ENCODE measurements around the gene DACH1.

Gene DACH1

DNA sequence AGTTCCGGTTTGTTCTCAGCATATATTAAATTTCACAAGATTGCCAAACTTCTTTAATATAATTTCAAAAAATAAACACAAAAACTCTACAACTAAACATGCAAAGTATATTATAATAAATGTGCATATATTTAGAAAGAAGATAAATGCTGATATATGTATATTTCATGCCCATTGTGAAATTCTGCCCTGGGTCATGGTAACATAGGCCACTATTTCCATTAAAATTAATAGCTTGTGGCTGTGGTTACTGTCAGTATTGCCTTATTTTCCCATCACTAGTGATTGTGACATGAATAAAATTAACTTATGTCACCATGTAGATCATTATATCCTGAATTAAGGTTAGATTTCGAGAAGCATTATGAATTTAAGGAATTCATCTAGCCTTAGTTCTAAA, 410.9 kb downstream of the DACH1 start:
- Histone ChIP-seq H3K18ac (ENCODE audit: low read length) (no peak overlapping the region), H4K5ac (ENCODE audit: low read length) (no peak overlapping the region), H3K4ac (ENCODE audit: low read depth, low read length) (no peak overlapping the region), H2AK5ac (ENCODE audit: low read length) (no peak overlapping the region), H2BK15ac (replicated peaks; ENCODE audit: low read depth) (no peak overlapping the region), H3K79me2 (ENCODE audit: control insufficient read depth, insufficient read depth, low read length) (no peaks in the 10 kb centered on the region), H3K79me1 (ENCODE audit: low read length) (no peaks in the 10 kb centered on the region), H3K4me3 (ENCODE audit: low read length) (no peak overlapping the region), H3K9ac (ENCODE audit: low read length) (no peak overlapping the region), H2BK5ac (ENCODE audit: low read length) (no peak overlapping the region), H3K36me3 (ENCODE audit: control insufficient read depth, insufficient read depth, low read length) (no peaks in the 10 kb centered on the region), H3K4me1 (ENCODE audit: control insufficient read depth, low read depth, low read length) (no peaks in the 10 kb centered on the region), H3K23ac (ENCODE audit: low read length) (no peak overlapping the region), H3K27me3 (ENCODE audit: insufficient read depth, low read length, poor library complexity) (no peaks in the 10 kb centered on the region), H3K27ac (ENCODE audit: low read depth, low read length) (no peak overlapping the region), H3K4me2 (ENCODE audit: low read length) (no peak overlapping the region), H4K8ac (ENCODE audit: low read depth, low read length) (no peak overlapping the region), H3K56ac (ENCODE audit: low read length) (no peak overlapping the region), H2BK120ac (ENCODE audit: low read depth, low read length) (no peak overlapping the region)
- 100% methylated on average over 1 of the region's 2 CpGs for WGBS (ENCODE audit: extremely low coverage, insufficient coverage, low lambda C conversion rate)
- DNase-seq: no peak

- no peak overlapping the region for H2BK5ac ChIP-seq (ENCODE audit: low read length)
- no peak overlapping the region for H3K56ac ChIP-seq (ENCODE audit: low read length)
- H4K8ac ChIP-seq (ENCODE audit: low read depth, low read length): no peak overlapping the region
- H3K23ac ChIP-seq (ENCODE audit: low read length): no peak overlapping the region
- no peaks in the 10 kb centered on the region for H3K36me3 ChIP-seq (ENCODE audit: control insufficient read depth, insufficient read depth, low read length)
- no peak overlapping the region for H2BK15ac ChIP-seq (replicated peaks; ENCODE audit: low read depth)
- H3K18ac ChIP-seq (ENCODE audit: low read length): no peak overlapping the region
- no peak for DNase-seq
- no peak overlapping the region for H2AK5ac ChIP-seq (ENCODE audit: low read length)
- no peaks in the 10 kb centered on the region for H3K4me1 ChIP-seq (ENCODE audit: control insufficient read depth, low read depth, low read length)
- no peak overlapping the region for H4K5ac ChIP-seq (ENCODE audit: low read length)
- H3K4me3 ChIP-seq (ENCODE audit: low read length): no peak overlapping the region
- no peak overlapping the region for H3K4ac ChIP-seq (ENCODE audit: low read depth, low read length)
- H3K9ac ChIP-seq (ENCODE audit: low read length): no peak overlapping the region
- H3K4me2 ChIP-seq (ENCODE audit: low read length): no peak overlapping the region
- H3K79me1 ChIP-seq (ENCODE audit: low read length): no peaks in the 10 kb centered on the region
- H3K79me2 ChIP-seq (ENCODE audit: control insufficient read depth, insufficient read depth, low read length): no peaks in the 10 kb centered on the region
- no peaks in the 10 kb centered on the region for H3K27me3 ChIP-seq (ENCODE audit: insufficient read depth, low read length, poor library complexity)
- no CpG with 5 or more reads among the region's 1 CpG for WGBS (ENCODE audit: extremely low coverage, insufficient coverage, low lambda C conversion rate)
- H2BK120ac ChIP-seq (ENCODE audit: low read depth, low read length): no peak overlapping the region
- H3K27ac ChIP-seq (ENCODE audit: low read depth, low read length): no peak overlapping the region
Measured at GRCh38 chr13:71454509-71454908, 412.5 kb downstream of the DACH1 start.

DNA sequence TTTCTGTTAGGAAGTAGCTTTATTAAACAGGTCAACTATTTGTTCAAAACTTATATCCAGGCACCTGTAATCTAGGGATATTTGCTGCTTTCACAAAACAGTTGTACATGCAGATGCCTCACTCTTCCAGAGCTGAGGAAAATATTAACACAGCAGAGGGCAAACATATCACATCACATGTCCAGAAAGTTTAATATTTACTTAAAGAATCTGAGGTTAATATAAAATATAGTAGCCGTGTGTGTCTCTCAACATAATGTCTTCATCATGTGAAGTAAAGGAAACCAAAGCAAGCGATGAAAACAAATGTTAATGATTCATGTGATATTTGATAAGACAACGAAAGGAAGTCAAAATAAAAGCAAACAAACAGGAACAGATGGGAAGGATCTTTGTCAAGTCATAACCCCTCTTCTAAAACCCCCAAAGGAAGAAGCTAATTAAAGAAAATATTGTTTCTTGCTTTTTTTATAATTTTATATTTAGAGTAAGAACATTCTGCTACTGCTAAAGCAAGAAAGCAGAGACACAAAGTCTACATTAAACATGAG, 418.8 kb downstream of the DACH1 start:
- H3K4me3 ChIP-seq (ENCODE audit: low read length): no peak overlapping the region
- no peak overlapping the region for H3K18ac ChIP-seq (ENCODE audit: low read length)
- no peak overlapping the region for H3K4me2 ChIP-seq (ENCODE audit: low read length)
- H3K27me3 ChIP-seq (ENCODE audit: insufficient read depth, low read length, poor library complexity): no peaks in the 10 kb centered on the region
- WGBS (ENCODE audit: extremely low coverage, insufficient coverage, low lambda C conversion rate): no CpG with 5 or more reads among the region's 3 CpGs
- no peaks in the 10 kb centered on the region for H3K79me1 ChIP-seq (ENCODE audit: low read length)
- no peak overlapping the region for H3K56ac ChIP-seq (ENCODE audit: low read length)
- H4K5ac ChIP-seq (ENCODE audit: low read length): no peak overlapping the region
- no peak overlapping the region for H2BK15ac ChIP-seq (replicated peaks; ENCODE audit: low read depth)
- H2BK5ac ChIP-seq (ENCODE audit: low read length): no peak overlapping the region
- DNase-seq: no peak
- H2BK120ac ChIP-seq (ENCODE audit: low read depth, low read length): no peak overlapping the region
- H2AK5ac ChIP-seq (ENCODE audit: low read length): no peak overlapping the region
- no peaks in the 10 kb centered on the region for H3K4me1 ChIP-seq (ENCODE audit: control insufficient read depth, low read depth, low read length)
- H3K36me3 ChIP-seq (ENCODE audit: control insufficient read depth, insufficient read depth, low read length): no peaks in the 10 kb centered on the region
- no peak overlapping the region for H3K23ac ChIP-seq (ENCODE audit: low read length)
- no peak overlapping the region for H3K27ac ChIP-seq (ENCODE audit: low read depth, low read length)
- H3K4ac ChIP-seq (ENCODE audit: low read depth, low read length): no peak overlapping the region
- H3K9ac ChIP-seq (ENCODE audit: low read length): no peak overlapping the region
- H4K8ac ChIP-seq (ENCODE audit: low read depth, low read length): no peak overlapping the region
- no peaks in the 10 kb centered on the region for H3K79me2 ChIP-seq (ENCODE audit: control insufficient read depth, insufficient read depth, low read length)

- Histone ChIP-seq H3K9ac (ENCODE audit: low read length) (no peak overlapping the region), H3K23ac (ENCODE audit: low read length) (no peak overlapping the region), H2BK5ac (ENCODE audit: low read length) (no peak overlapping the region), H3K79me2 (ENCODE audit: control insufficient read depth, insufficient read depth, low read length) (no peaks in the 10 kb centered on the region), H3K56ac (ENCODE audit: low read length) (no peak overlapping the region), H2BK120ac (ENCODE audit: low read depth, low read length) (no peak overlapping the region), H2AK5ac (ENCODE audit: low read length) (no peak overlapping the region), H3K18ac (ENCODE audit: low read length) (no peak overlapping the region), H3K4me3 (ENCODE audit: low read length) (no peak overlapping the region), H3K4me2 (ENCODE audit: low read length) (no peak overlapping the region), H4K5ac (ENCODE audit: low read length) (no peak overlapping the region), H3K36me3 (ENCODE audit: control insufficient read depth, insufficient read depth, low read length) (no peaks in the 10 kb centered on the region), H4K8ac (ENCODE audit: low read depth, low read length) (no peak overlapping the region), H3K27ac (ENCODE audit: low read depth, low read length) (no peak overlapping the region), H2BK15ac (replicated peaks; ENCODE audit: low read depth) (no peak overlapping the region), H3K4ac (ENCODE audit: low read depth, low read length) (no peak overlapping the region), H3K27me3 (ENCODE audit: insufficient read depth, low read length, poor library complexity) (no peaks in the 10 kb centered on the region), H3K4me1 (ENCODE audit: control insufficient read depth, low read depth, low read length) (no peaks in the 10 kb centered on the region), H3K79me1 (ENCODE audit: low read length) (no peaks in the 10 kb centered on the region)
- WGBS (ENCODE audit: extremely low coverage, insufficient coverage, low lambda C conversion rate): no CpG with 5 or more reads among the region's 1 CpG
- DNase-seq: no peak
Measured at GRCh38 chr13:71437704-71438103, 429.3 kb downstream of the DACH1 start.

- Histone ChIP-seq H3K18ac (ENCODE audit: low read length) (no peak overlapping the region), H3K23ac (ENCODE audit: low read length) (no peak overlapping the region), H2AK5ac (ENCODE audit: low read length) (no peak overlapping the region), H2BK5ac (ENCODE audit: low read length) (no peak overlapping the region), H4K8ac (ENCODE audit: low read depth, low read length) (no peak overlapping the region), H4K5ac (ENCODE audit: low read length) (no peak overlapping the region), H3K56ac (ENCODE audit: low read length) (no peak overlapping the region), H3K4me1 (ENCODE audit: control insufficient read depth, low read depth, low read length) (no peaks in the 10 kb centered on the region), H3K79me1 (ENCODE audit: low read length) (no peaks in the 10 kb centered on the region), H3K4me2 (ENCODE audit: low read length) (no peak overlapping the region), H3K36me3 (ENCODE audit: control insufficient read depth, insufficient read depth, low read length) (no peaks in the 10 kb centered on the region), H3K27ac (ENCODE audit: low read depth, low read length) (no peak overlapping the region), H3K9ac (ENCODE audit: low read length) (no peak overlapping the region), H3K79me2 (ENCODE audit: control insufficient read depth, insufficient read depth, low read length) (no peaks in the 10 kb centered on the region), H2BK120ac (ENCODE audit: low read depth, low read length) (no peak overlapping the region), H3K4me3 (ENCODE audit: low read length) (no peak overlapping the region), H2BK15ac (replicated peaks; ENCODE audit: low read depth) (no peak overlapping the region), H3K27me3 (ENCODE audit: insufficient read depth, low read length, poor library complexity) (no peaks in the 10 kb centered on the region), H3K4ac (ENCODE audit: low read depth, low read length) (no peak overlapping the region)
- WGBS (ENCODE audit: extremely low coverage, insufficient coverage, low lambda C conversion rate): no CpG with 5 or more reads among the region's 4 CpGs
- no peak for DNase-seq
Measured at GRCh38 chr13:71430681-71431080, 436.3 kb downstream of the DACH1 start.

GRCh38 chr13:71417205-71417604, 449.8 kb downstream of the DACH1 start:
- no peak overlapping the region for H3K18ac ChIP-seq (ENCODE audit: low read length)
- no peak overlapping the region for H4K8ac ChIP-seq (ENCODE audit: low read depth, low read length)
- no peaks in the 10 kb centered on the region for H3K36me3 ChIP-seq (ENCODE audit: control insufficient read depth, insufficient read depth, low read length)
- no peak overlapping the region for H2AK5ac ChIP-seq (ENCODE audit: low read length)
- H3K4me1 ChIP-seq (ENCODE audit: control insufficient read depth, low read depth, low read length): no peaks in the 10 kb centered on the region
- no peak overlapping the region for H3K9ac ChIP-seq (ENCODE audit: low read length)
- no peak overlapping the region for H3K23ac ChIP-seq (ENCODE audit: low read length)
- H3K79me2 ChIP-seq (ENCODE audit: control insufficient read depth, insufficient read depth, low read length): no peaks in the 10 kb centered on the region
- H3K27ac ChIP-seq (ENCODE audit: low read depth, low read length): no peak overlapping the region
- no peak overlapping the region for H4K5ac ChIP-seq (ENCODE audit: low read length)
- no peak overlapping the region for H3K4ac ChIP-seq (ENCODE audit: low read depth, low read length)
- no peak overlapping the region for H2BK120ac ChIP-seq (ENCODE audit: low read depth, low read length)
- H2BK5ac ChIP-seq (ENCODE audit: low read length): no peak overlapping the region
- H3K79me1 ChIP-seq (ENCODE audit: low read length): no peaks in the 10 kb centered on the region
- H2BK15ac ChIP-seq (replicated peaks; ENCODE audit: low read depth): no peak overlapping the region
- peak; percentile 40 for DNase-seq
- no peaks in the 10 kb centered on the region for H3K27me3 ChIP-seq (ENCODE audit: insufficient read depth, low read length, poor library complexity)
- no peak overlapping the region for H3K4me3 ChIP-seq (ENCODE audit: low read length)
- H3K4me2 ChIP-seq (ENCODE audit: low read length): no peak overlapping the region
- no peak overlapping the region for H3K56ac ChIP-seq (ENCODE audit: low read length)
